IgD-negative memory B cell (primary cell): Measurements from ENCODE around the gene CCDC148. TPM values are rescaled to one million over a fixed set of nuclear protein-coding genes. Genes with fewer than 3 reads are reported as not detected.

ENCODE experiments used
- H3K27ac Mint-ChIP-seq, 3 donors: one replicate each; pipeline ENCODE4 v1.8.0; 2020 to 2022; ENCODE audit warnings: mild to moderate bottlenecking in 3 of 3, mixed read lengths in 3 of 3, moderate library complexity in 1 of 3
- H3K27me3 Mint-ChIP-seq: one replicate; pipeline ENCODE4 v1.8.0; 2021; ENCODE audit warnings: mixed read lengths
- H3K36me3 Mint-ChIP-seq: one replicate; pipeline ENCODE4 v1.8.0; 2020; ENCODE audit warnings: mild to moderate bottlenecking, mixed read lengths
- H3K4me1 Mint-ChIP-seq, 3 donors: one replicate each; pipeline ENCODE4 v1.8.0; 2020 to 2022; ENCODE audit warnings: mixed read lengths in 3 of 3, mild to moderate bottlenecking in 1 of 3
- H3K4me3 Mint-ChIP-seq, 4 donors: one replicate each; pipeline ENCODE4 v1.8.0; 2020 to 2022; ENCODE audit warnings: mild to moderate bottlenecking in 4 of 4, mixed read lengths in 4 of 4, moderate library complexity in 3 of 4
- H3K9me3 Mint-ChIP-seq, 3 donors: one replicate each; pipeline ENCODE4 v1.8.0; 2020 to 2021; ENCODE audit warnings: mixed read lengths in 3 of 3, mild to moderate bottlenecking in 1 of 3
- polyA plus RNA-seq: library from polyadenylated mRNA; unstranded; fragments of 300-500 nt; fragmentation: Illumina TruSeq; gene quantifications from one replicate; pipeline ENCODE4 v1.2.3, GENCODE V29; 2021

The CCDC148 gene
- polyA plus RNA-seq, 1 donor from 2014 or later = not detected

GRCh38 chr2:158128168-158128973 is 328.2 kb downstream of the CCDC148 start:
- Mint-ChIP-seq H3K27me3 (peaks cover 10% of the 10 kb centered on the region), H3K4me1 (no peaks in the 10 kb centered on the region), H3K4me3 (no peak overlapping the region), H3K9me3 (no peaks in the 10 kb centered on the region), H3K36me3 (no peaks in the 10 kb centered on the region), H3K27ac (no peak overlapping the region)

- H3K27ac Mint-ChIP-seq = no peak overlapping the region
- no peaks in the 10 kb centered on the region for H3K4me1 Mint-ChIP-seq
- peaks cover 10% of the 10 kb centered on the region for H3K27me3 Mint-ChIP-seq
- no peak overlapping the region for H3K4me3 Mint-ChIP-seq
- H3K36me3 Mint-ChIP-seq = no peaks in the 10 kb centered on the region
- no peaks in the 10 kb centered on the region for H3K9me3 Mint-ChIP-seq
Measured at GRCh38 chr2:158127380-158127804, 329.2 kb downstream of the CCDC148 start.

- peaks cover 9% of the 10 kb centered on the region for H3K27me3 Mint-ChIP-seq
- no peaks in the 10 kb centered on the region for H3K4me1 Mint-ChIP-seq
- H3K27ac Mint-ChIP-seq = no peak overlapping the region
- H3K9me3 Mint-ChIP-seq = no peaks in the 10 kb centered on the region
- no peaks in the 10 kb centered on the region for H3K36me3 Mint-ChIP-seq
- no peak overlapping the region for H3K4me3 Mint-ChIP-seq
Measured at GRCh38 chr2:158125756-158126498, 330.6 kb downstream of the CCDC148 start.

GRCh38 chr2:158124896-158125295 is 331.7 kb downstream of the CCDC148 start:
- Mint-ChIP-seq H3K27ac (no peak overlapping the region), H3K4me1 (no peaks in the 10 kb centered on the region), H3K27me3 (peaks cover 8% of the 10 kb centered on the region), H3K36me3 (no peaks in the 10 kb centered on the region), H3K9me3 (no peaks in the 10 kb centered on the region), H3K4me3 (no peak overlapping the region)

Other genes with a start within 250 kb of the CCDC148 start
- 0.45 TPM for gene PKP4, start 199 bp upstream of the CCDC148 start, polyA plus RNA-seq